GM15510 (cell line): ENCODE data around the gene CD59.

ENCODE experiments used
- POLR2A ChIP-seq: IDR thresholded peaks from 3 replicates; pipeline ENCODE4 v1.6.1; 2011; ENCODE audit warnings: borderline replicate concordance; ENCODE audit not compliant: insufficient read length; ENCODE audit errors: extremely low read depth

Gene CD59

GRCh38 chr11:33695051-33695566 is 41.1 kb downstream of the CD59 start:
- TF ChIP-seq POLR2A, result no peak

GRCh38 chr11:33694346-33695050 is 41.7 kb downstream of the CD59 start:
- TF ChIP-seq POLR2A, result no peak

GRCh38 chr11:33692541-33692940 is 43.7 kb downstream of the CD59 start:
- TF ChIP-seq POLR2A, result no peak

DNA sequence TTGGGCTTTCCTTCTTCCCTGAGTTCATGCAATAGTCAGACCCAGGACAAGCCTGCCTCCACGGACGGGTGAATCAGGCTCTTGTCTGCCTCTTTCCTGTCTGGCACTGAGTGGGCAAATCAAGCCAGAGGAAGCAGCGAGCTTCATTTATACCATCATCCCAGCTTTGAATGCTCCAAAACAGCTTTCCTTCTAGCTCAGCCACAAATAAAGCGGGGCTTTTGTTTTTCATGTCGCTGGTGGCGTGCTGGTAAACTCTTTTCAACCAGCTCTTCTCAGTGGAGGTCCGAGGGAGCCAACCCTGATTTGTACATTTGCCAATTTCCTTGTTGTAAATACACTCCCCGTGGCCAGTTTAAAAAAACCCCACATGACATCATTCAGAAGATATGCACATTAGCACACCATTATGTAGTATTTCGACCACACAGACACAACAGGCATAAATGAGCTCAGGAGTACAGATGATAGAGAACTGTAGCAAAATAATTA is 44.2 kb downstream of the CD59 start:
- no peak for TF ChIP-seq POLR2A

- no peak for TF ChIP-seq POLR2A
These were observed 45.0 kb downstream of the CD59 start for GRCh38 chr11:33691066-33691864.

- TF ChIP-seq POLR2A, result no peak
These were observed 45.7 kb downstream of the CD59 start for GRCh38 chr11:33690290-33691065.

DNA sequence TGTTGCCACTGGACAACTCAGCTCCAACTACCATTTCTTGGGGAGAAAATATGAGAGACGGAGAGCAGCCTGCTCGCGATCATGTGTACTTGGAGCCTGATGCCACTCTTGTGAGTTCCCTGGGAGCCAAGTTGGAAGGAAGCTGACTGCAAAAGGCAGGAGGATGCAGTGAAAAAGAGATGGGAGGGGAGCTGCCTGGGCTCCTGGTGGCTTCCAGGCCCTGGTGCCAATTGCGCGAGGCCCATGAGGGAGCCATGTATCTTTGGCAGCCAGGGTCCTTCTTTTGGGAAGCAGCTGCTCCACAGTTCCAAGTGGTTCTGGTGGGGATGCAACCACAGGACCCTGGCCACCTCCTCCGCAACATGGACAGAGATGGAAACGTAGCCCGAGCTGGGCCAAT is 46.7 kb downstream of the CD59 start:
- TF ChIP-seq POLR2A, result no peak

- TF ChIP-seq POLR2A, result no peak
These were observed 47.1 kb downstream of the CD59 start for GRCh38 chr11:33689085-33689484.

GRCh38 chr11:33687733-33688479 is 48.3 kb downstream of the CD59 start:
- TF ChIP-seq POLR2A, result no peak

- no peak for TF ChIP-seq POLR2A
These were observed 51.1 kb downstream of the CD59 start for GRCh38 chr11:33685082-33685481.

DNA sequence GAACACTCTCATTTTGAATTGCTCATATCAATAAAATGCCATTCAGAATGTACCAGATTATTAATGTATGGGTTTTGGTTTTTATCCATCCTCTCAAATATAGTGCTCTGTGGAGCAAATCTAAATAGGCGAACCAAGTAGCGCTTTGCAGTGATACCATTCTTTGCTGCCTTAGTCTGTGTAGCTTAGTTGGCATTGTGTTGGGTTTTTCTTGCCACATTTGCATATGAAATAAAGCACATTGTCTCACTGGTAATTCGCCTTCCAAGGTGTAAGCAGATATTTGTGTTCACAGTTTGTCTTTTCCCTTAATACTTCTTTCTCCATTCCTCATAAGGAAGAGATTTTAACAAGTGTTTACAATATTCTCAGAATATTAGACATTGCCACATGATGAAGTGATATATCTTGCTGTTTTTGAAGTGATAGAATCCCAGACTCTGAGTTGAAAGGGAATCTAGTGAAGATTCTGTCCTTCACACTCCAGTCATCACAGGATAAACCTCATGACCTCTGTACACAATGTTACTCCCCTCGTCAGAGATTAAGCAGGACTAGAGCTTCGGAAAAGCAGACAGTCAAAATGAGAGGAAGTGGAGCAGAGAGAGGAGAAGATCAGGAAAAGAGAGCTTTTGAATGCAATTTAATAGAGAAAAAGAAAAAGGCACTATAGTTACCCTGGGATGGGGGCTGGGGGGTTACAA is 52.1 kb downstream of the CD59 start:
- TF ChIP-seq POLR2A, result no peak

- TF ChIP-seq POLR2A, result no peak
These were observed 53.8 kb downstream of the CD59 start for GRCh38 chr11:33682446-33682845.

- no peak for TF ChIP-seq POLR2A
These were observed 54.2 kb downstream of the CD59 start for GRCh38 chr11:33682019-33682418.
